ENCODE results near the gene SEH1L. TPM values are rescaled to one million over a fixed set of nuclear protein-coding genes. Genes with fewer than 3 reads are reported as not detected.

SEH1L gene
- total RNA-seq, 4 donors from 2014 or later, result 39.3 to 45.4 (median 42.8) TPM

DNA sequence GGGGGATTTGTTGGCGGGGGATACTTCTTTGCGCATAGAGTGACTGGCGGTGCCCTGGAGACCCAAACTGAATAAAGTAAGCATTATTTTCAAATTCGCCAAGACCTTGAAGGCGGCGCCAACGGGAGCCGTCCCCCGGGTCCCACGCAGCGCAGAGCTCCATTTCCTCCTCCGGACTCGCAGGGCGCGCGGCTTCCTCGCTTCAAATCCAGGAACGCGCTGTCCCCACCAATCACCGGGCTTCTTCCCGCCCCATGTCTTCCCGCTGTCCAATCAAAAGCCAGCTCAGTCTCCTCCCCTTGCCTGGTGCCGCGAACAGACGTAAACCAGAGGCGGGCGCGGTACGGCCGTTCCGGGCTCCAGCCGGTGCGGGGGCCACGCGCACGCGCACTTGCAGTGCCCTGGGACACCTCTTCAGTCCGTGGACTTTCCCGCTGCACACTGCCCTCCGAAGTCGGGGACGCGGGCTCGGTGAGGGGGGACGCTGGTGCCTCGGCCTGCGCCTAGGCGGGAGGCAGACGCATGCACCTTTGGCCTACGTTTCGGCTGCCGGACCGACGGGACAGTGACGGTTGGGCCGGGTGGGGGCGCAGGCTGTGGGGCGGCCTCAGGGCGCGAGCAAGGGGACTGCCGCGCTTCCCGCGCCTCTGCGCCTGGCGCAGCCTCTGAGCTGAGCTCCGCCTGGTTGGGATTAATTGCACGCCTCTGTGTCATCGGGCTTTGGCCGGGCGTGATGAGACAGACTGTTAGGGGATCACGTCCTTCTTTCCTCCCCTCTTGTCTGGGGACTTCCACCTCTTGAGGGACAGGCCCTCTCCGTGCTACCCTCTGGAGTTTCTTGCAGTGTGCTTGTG, 43.4 kb downstream of the SEH1L start, which contains the start of gene CEP192:
CEP192 (plus strand) TSS at position 396 of the 854 bp plus-strand sequence. CDS start 8,063 bp downstream, outside the sequence.
- H3K27me3 ChIP-seq, result no peaks in the 10 kb centered on the region
- peak; percentile 98 to 99 for DNase-seq (ENCODE audit: low spot score in 2 of 2)
- no peaks in the 10 kb centered on the region for H3K9me3 ChIP-seq
- WGBS, result 2% methylated on average over 15 of the region's 73 CpGs
- no peaks in the 10 kb centered on the region for H3K36me3 ChIP-seq
- peak within 1 kb of the TSS; percentile 80 for H3K27ac ChIP-seq
- TF ChIP-seq POLR2AphosphoS5 (IDR thresholded peaks at IDR 0.05) (peak; percentile 35 to 60 (median 43)), EP300 (IDR thresholded peaks at IDR 0.05) (no peak)
- H3K4me3 ChIP-seq, result peak within 1 kb of the TSS; percentile 61
- H3K4me1 ChIP-seq, result peaks cover 25% of the 10 kb centered on the region

DNA sequence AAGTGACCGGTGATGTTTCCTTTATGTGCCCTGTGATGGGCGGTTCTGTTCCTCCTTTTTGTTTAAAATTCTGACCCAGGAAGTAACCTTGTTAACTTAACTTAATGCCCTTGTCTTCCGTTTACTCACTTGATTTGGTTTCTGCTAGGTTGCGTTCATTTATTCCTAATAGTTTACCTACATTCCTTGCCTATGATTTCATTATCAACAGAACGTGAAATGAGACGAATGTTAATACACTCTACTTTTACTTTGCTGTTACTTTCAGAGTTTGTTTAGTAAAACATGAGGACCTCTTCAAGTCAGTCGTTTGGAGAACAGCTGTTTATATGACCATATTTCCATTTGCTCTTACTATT, 44.0 kb downstream of the SEH1L start:
- Histone ChIP-seq H3K27me3 (no peaks in the 10 kb centered on the region), H3K9me3 (no peaks in the 10 kb centered on the region), H3K4me1 (peaks cover 25% of the 10 kb centered on the region), H3K36me3 (no peaks in the 10 kb centered on the region), H3K27ac (peak overlapping the region; percentile 80), H3K4me3 (peak overlapping the region; percentile 61)
- DNase-seq (ENCODE audit: low spot score in 2 of 2), result no peak
- 0% methylated on average over 7 of the region's 7 CpGs for WGBS
- TF ChIP-seq POLR2AphosphoS5 (IDR thresholded peaks at IDR 0.05), result no peak
- TF ChIP-seq POLR2A (IDR thresholded peaks at IDR 0.05), result no peak
- TF ChIP-seq EP300 (IDR thresholded peaks at IDR 0.05), result no peak
- TF ChIP-seq, protein P1, sequence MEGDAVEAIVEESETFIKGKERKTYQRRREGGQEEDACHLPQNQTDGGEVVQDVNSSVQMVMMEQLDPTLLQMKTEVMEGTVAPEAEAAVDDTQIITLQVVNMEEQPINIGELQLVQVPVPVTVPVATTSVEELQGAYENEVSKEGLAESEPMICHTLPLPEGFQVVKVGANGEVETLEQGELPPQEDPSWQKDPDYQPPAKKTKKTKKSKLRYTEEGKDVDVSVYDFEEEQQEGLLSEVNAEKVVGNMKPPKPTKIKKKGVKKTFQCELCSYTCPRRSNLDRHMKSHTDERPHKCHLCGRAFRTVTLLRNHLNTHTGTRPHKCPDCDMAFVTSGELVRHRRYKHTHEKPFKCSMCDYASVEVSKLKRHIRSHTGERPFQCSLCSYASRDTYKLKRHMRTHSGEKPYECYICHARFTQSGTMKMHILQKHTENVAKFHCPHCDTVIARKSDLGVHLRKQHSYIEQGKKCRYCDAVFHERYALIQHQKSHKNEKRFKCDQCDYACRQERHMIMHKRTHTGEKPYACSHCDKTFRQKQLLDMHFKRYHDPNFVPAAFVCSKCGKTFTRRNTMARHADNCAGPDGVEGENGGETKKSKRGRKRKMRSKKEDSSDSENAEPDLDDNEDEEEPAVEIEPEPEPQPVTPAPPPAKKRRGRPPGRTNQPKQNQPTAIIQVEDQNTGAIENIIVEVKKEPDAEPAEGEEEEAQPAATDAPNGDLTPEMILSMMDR (IDR thresholded peaks at IDR 0.05), result no peak

DNA sequence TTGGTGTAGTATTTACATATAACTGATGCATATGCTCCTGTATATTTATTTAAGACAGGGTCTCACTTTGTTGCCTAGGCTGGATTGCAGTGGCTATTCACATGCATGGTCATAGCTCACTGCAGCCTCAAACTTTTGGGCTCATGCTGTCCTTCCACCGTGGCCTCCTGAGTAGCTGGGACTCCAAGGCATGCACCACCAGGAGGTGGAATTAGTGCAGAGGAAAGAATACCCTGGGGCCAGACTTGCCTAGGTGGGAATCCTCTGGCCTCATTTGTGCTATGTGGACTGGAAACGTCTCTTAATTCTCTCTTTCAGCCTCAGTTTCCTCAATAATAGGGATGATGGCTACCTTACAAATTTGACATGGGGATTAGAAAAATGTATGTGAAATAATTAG, 45.6 kb downstream of the SEH1L start:
- TF ChIP-seq, protein P1 (IDR thresholded peaks at IDR 0.05), result no peak
- TF ChIP-seq EP300 (IDR thresholded peaks at IDR 0.05) (no peak), POLR2A (IDR thresholded peaks at IDR 0.05) (no peak), POLR2AphosphoS5 (IDR thresholded peaks at IDR 0.05) (no peak)
- H3K9me3 ChIP-seq, result no peaks in the 10 kb centered on the region

DNA sequence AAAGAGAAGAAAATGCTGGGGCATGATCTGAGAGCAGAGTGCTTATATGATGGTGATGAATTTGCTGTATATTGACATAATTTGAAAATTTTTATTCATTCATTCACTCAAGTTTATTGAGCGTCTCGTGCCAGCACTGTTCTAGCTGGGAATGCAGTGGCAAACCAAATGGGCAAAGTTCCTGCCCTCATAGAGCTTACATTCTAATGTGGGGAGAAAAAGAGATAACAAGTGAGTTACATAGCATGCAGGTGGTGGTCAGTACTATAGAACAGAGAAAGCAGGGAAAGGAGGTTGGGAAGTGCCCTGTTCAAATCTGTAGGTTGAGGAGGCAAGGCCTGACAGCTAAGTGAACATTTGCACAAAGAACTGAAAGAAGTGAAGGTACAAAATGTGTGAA, 47.6 kb downstream of the SEH1L start:
- no peak for DNase-seq (ENCODE audit: low spot score in 2 of 2)
- no peak overlapping the region for H3K4me3 ChIP-seq
- TF ChIP-seq EP300 (IDR thresholded peaks at IDR 0.05), result no peak
- no peak for TF ChIP-seq POLR2A (IDR thresholded peaks at IDR 0.05)
- TF ChIP-seq, protein P1 (IDR thresholded peaks at IDR 0.05), result no peak
- no peak for TF ChIP-seq POLR2AphosphoS5 (IDR thresholded peaks at IDR 0.05)
- no peaks in the 10 kb centered on the region for H3K27me3 ChIP-seq
- H3K4me1 ChIP-seq, result peaks cover 21% of the 10 kb centered on the region
- no peaks in the 10 kb centered on the region for H3K9me3 ChIP-seq
- H3K36me3 ChIP-seq, result peaks cover 1% of the 10 kb centered on the region
- H3K27ac ChIP-seq, result no peak overlapping the region
- WGBS, result 97% methylated on average over 2 of the region's 2 CpGs

More for the DNA sequence above, 45.6 kb downstream of the SEH1L start:
- 88% methylated on average over 2 of the region's 2 CpGs for WGBS
- no peaks in the 10 kb centered on the region for H3K27me3 ChIP-seq
- no peak for DNase-seq (ENCODE audit: low spot score in 2 of 2)
- no peaks in the 10 kb centered on the region for H3K36me3 ChIP-seq
- peaks cover 25% of the 10 kb centered on the region for H3K4me1 ChIP-seq
- no peak overlapping the region for H3K27ac ChIP-seq
- H3K4me3 ChIP-seq, result no peak overlapping the region

DNA sequence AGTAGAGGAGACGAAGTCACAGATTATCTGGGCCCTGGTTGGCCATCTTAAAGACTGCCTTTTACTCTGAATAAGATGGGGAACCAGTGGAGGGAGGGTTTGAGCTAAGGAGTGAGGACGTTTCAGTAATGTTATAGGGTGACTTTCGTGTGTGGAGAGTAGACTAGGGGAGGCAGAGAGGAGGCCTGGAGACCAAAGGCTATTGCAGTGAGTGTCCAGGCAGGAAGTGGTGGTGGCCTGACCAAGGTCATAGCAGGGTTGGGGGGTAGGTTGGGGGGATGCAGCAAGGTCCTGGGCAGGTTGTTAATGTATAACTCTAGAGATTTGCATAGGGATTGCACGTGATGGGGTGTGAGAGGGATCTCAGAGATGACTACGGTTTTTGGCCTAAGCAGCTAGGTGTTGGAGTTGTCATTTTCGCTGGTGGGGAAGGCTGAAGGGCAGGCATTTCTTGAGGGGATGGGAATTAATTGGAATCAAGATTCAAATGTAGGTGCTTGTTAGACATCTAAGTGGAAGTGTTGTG, 48.2 kb downstream of the SEH1L start:
- H3K36me3 ChIP-seq, result peaks cover 7% of the 10 kb centered on the region
- H3K27me3 ChIP-seq, result no peaks in the 10 kb centered on the region
- TF ChIP-seq POLR2AphosphoS5 (IDR thresholded peaks at IDR 0.05), result no peak
- TF ChIP-seq POLR2A (IDR thresholded peaks at IDR 0.05), result no peak
- no peak for TF ChIP-seq EP300 (IDR thresholded peaks at IDR 0.05)
- TF ChIP-seq, protein P1 (IDR thresholded peaks at IDR 0.05), result no peak
- H3K4me3 ChIP-seq, result no peak overlapping the region
- no peak overlapping the region for H3K27ac ChIP-seq
- WGBS, result 89% methylated on average over 6 of the region's 6 CpGs
- H3K9me3 ChIP-seq, result no peaks in the 10 kb centered on the region
- H3K4me1 ChIP-seq, result peaks cover 17% of the 10 kb centered on the region
- no peak for DNase-seq (ENCODE audit: low spot score in 2 of 2)
